ENCODE results near the gene CAMSAP1.
"Not testable (repeated sequence)": the region's sequence is repeated elsewhere in the genome, so short reads cannot be mapped to it uniquely, and the experiment has no call there.

Gene CAMSAP1, protein sequence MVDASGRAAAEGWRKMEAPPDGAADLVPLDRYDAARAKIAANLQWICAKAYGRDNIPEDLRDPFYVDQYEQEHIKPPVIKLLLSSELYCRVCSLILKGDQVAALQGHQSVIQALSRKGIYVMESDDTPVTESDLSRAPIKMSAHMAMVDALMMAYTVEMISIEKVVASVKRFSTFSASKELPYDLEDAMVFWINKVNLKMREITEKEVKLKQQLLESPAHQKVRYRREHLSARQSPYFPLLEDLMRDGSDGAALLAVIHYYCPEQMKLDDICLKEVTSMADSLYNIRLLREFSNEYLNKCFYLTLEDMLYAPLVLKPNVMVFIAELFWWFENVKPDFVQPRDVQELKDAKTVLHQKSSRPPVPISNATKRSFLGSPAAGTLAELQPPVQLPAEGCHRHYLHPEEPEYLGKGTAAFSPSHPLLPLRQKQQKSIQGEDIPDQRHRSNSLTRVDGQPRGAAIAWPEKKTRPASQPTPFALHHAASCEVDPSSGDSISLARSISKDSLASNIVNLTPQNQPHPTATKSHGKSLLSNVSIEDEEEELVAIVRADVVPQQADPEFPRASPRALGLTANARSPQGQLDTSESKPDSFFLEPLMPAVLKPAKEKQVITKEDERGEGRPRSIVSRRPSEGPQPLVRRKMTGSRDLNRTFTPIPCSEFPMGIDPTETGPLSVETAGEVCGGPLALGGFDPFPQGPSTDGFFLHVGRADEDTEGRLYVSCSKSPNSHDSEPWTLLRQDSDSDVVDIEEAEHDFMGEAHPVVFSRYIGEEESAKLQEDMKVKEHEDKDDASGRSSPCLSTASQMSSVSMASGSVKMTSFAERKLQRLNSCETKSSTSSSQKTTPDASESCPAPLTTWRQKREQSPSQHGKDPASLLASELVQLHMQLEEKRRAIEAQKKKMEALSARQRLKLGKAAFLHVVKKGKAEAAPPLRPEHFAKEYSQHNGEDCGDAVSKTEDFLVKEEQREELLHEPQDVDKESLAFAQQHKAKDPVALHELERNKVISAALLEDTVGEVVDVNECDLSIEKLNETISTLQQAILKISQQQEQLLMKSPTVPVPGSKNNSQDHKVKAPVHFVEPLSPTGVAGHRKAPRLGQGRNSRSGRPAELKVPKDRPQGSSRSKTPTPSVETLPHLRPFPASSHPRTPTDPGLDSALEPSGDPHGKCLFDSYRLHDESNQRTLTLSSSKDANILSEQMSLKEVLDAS (N-terminal part only)

DNA sequence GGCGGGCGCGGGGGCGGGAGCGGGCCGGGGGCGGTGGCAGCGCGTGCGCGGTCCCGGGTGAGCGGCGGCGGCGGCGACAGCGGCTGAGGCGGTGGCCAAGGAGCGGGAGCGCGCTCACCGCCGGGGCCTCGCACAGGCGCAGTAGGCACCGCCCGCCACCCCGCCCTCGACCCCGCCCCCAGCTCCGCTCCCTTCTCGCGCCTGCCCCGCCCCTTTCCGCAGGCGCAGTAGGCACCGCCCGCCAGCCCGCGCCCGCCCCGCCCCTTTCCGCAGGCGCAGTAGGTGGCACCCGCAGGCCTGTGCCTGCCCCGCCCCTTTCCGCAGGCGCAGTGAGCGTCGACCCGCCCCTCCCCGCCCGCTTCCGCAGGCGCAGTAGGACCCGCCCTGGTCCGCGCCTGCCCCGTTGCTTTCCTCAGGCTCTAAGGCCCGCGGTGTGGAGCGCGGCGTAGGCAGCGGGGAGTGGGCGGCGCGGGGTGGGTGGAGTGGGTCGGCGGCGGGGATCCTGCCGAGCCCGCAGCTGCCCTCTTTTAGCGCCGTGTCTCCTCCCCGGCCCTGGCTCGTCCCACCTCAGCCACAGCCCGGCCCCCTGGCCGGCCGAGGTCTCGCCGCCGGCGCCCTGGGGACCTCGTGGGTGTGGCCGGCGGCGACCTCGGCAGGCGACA is at the start of gene CAMSAP1:
TSS of gene CAMSAP1 (minus strand) at position 116 of the 662 bp plus-strand sequence. CDS start 387 bp downstream, outside the sequence.
- peak; percentile 97 for DNase-seq

DNA sequence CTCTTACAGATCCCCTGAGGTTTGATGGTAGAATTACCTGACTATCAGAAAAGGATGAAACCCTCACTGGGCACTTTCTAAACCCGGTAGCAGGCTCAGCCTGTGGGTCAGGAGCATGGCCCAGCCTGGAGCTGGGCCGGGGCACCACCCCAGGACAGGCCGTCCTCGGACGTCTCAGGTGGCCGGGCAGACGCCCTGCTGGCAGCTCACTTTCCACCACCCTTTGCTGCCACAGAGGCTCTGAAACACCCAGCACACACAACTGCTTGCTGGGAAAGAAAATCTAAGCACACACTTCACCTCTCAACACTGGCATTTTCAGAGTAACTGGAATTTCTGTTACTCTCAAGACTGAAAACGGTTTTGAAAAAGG is 49.4 kb upstream of the CAMSAP1 start:
- DNase-seq: no peak

DNA sequence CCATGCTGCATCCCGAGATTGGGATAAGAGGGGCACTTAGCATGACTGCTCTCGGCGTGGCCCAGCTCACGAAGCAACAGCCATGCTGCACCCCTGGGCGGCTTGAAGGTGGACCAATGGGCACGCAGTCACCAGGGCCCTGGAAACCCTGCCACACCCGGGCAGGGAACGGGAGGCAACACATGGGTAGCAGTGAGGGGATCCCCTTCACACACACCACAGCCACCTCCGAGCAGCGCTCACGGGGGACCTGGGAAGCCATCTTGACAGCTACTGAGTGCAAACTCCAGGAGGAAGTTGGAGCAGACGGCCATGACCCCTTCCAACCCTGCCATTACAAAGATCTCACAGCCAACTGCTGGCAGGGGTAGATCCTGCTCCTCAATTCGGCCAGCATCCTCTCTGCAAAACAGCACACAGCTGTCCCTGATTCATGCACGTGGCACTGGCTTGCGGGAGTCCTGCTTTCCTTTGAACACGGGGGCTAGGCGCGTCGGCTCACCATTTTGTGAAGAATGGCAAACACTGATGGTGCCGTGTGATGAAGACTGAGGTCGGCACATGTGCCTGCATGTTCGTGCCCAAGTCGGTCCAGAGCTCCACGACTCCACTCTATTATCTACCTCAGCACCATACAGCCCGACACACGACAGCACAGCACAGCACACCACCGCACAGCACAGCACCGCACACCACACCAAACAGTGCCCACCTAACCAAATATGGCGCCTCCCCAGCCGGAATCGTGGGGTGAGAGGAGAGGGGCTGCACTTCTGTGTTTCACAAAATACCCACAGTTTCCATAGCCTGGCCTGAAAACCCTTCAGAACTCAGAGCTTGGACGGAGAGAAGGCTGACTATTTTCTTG is 48.8 kb upstream of the CAMSAP1 start:
- no peak for DNase-seq

DNA sequence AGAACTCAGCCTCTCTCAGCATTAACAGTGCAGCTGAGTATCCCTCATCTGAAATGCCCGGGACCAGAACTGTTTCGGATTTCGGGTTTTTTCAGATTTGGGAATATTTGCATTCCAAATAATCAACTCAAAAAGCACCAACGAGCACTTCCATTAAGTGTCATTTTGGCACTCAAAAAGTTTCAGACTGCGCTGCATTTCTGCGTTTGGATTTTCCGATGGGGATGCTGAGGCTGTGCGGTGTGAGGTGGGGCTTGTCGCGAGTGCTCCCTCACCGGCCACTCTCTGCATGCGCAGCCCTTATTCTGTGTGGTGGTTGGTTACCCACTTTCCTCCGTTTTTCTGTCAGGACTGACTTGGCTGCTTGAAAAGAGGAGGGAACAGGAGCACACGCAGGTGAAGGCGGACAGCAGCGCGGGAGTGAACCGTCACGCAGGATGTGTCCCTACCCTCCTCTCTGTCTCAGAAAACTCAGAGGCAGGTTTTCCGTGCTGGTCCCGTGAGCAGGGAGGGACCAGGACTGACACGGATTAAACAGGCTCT is 45.4 kb upstream of the CAMSAP1 start:
- DNase-seq: no peak

DNA sequence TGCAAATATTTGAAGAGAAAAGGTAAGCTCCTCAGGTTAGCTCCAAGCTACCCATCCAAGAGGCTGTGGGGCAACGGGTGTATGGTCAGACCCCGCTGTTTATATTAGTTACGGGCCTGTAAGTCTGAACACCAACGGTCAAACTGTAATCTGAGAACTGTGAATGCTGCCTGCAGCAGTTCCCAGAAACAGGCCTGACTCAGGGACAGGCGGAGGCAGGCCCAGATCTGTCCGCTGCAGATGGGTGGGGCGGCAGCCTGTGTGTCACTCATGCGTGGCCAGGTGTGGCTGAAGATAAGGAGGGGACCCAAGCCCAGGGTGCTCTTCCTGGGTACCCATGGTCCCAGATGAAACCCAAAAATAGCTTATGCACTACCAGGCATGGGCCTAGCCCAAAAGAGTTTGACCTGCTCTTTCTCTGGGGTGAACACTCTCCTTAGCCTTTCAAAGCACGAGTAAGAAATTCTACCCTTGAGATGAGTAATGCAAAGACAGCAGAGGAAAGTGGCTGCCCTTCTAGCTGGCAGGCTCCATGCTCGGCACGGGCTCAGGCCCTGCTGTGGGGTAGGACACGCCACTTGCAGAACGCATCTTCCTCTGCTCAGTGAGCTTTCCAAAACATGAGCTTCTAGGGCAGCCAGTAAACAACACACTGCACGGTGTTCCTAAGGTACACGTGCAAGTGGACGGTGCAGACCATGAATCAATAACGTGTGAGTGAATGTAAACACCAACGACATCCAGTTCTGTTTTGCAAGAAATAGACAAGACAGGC is 44.7 kb upstream of the CAMSAP1 start:
- DNase-seq: no peak

DNA sequence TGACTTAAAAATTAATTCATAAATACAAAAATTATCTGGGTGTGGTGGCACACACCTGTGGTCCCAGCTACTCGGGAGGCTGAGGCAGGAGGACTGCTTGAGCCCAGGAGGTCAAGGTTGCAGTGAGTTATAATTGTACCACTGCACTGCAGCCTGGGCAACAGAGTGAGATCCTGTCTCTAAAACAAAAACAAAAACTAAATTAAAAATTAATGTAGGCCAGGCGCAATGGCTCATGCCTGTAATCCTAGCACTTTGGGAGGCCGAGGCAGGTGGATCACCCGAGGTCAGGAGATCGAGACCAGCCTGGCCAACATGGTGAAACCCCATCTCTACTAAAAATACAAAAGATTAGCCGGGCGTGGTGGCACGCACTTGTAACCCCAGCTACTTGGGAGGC is 44.0 kb upstream of the CAMSAP1 start:
- not testable (repeated sequence) for DNase-seq

DNA sequence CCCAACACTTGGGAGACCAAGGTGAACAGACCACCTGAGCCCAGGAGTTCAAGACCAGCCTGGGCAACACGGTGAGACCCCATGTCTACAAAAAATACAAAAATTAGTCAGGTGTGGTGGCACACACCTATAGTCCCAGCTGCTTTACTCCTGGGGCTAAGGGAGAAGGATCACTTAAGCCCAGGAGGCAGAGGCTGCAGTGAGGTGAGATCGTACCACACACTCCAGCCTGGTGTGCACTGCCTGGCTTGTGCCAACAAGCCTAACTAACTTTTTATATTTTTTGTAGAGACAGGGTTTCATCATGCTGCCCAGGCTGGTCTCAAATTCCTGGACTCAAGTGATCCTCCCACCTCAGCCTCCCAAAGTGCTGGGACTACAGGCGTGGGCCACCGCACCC is 43.5 kb upstream of the CAMSAP1 start:
- not testable (repeated sequence) for DNase-seq

DNA sequence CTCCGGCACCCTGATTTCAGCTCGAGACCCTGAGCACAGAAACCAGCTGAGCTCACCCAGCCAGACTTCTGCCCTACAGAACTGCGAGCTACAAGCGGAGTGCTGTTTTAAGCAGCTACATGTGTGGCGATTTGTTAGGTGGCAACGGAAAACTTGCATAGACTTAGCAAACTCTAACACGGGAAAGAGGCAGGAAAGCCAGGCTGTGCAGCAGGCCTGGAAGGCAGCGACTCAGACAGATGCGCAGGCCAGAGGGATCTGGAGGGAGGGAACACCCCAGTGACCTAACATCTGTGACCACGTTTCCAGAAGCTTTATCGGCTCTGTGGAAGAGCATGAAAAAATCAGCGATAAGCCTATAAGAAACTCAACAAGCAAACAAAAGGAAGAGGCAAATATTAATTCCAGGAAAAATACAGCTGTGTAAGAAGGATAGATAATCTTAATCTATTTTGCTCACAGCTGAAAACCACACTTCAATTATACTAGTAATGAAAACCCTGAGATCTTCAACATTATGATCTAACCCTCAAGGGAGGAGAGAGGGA is 42.9 kb upstream of the CAMSAP1 start:
- no peak for DNase-seq

DNA sequence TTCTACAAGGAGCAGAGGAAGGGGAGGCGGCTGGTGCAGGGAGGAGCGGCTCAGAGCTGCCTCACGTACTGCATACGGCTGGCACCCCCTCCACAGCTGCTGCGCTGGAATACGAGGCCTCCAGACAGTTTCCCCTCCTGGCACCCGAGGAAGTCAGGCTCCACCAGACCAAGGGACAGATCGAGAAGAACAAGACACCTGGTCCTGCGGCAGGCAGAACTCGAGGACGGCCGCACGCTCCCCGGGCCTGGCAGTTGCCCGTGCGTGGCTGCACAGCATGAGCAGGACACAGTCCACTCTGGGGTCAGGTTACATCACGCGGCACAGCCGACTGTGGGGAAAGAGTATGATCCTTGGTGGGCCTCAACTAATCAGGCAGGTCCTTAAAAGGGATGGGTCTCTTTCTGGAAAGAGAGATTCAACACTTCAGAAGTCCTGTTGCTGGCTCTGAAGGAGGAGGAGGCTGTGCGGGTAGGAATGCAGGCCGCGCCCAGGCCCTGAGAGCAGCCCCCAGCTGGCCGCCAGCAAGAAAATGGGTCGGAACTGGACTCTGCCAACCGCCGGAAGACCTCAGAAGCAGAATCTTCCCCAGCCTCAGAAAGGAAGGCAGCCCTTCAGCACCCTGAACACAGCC is 42.3 kb upstream of the CAMSAP1 start:
- DNase-seq: no peak

DNA sequence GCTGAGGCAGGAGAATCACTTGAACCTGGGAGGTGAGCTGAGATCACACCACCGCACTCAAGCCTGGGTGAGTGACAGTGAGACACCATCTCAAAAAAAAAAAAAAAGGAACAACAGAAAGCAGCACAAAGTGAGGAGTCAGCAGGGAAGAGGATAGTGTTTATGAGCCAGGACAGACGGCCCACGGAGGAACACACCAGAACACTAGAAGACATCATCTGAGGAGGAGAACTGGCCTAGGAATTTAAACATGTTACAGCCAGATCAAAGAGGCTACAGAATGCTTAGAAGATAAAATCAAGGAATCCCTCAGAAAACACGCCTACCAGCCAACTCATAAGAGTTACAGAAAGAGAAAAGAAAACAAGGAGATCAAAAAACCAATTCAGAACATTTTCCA is 41.6 kb upstream of the CAMSAP1 start:
- DNase-seq: no peak

DNA sequence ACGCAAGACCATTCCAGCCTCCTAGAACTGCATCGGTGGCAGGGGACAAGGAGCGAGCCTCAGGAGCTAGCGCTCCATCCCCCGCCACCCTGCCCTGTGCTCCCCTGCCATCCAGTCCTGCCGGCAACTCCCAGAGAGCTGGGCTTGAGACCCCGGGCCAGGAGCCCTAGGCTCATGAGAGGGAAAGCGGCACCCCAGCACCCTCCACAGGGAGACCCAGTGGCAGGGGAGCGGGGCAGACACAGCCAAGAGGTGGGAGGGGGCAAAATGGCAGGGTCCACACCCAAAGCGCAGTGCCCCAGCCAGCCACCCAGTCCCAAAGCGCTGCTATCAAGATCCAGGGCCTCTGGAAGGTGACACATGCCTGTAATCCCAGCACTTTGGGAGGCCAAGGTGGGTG is 41.1 kb upstream of the CAMSAP1 start:
- DNase-seq: no peak

DNA sequence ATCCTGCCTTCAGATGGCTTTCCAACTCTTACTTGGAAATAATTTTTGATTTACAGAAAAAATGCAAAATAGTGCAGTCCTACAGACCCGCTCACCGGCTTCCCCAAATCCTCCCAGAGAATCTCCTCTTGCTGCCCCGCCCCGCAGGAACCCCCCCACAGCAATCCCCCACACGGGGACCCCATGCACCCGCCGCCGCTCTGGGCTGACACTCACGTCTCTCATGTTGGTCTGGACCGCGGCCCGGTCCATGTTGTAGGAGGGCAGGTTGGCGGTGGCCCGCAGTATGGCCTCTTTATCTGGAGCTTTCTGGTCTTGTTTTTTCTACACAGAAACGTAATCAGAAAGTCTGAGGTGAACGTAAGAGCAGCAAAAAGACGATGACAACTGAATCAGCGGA is 40.2 kb upstream of the CAMSAP1 start:
- DNase-seq: no peak

DNA sequence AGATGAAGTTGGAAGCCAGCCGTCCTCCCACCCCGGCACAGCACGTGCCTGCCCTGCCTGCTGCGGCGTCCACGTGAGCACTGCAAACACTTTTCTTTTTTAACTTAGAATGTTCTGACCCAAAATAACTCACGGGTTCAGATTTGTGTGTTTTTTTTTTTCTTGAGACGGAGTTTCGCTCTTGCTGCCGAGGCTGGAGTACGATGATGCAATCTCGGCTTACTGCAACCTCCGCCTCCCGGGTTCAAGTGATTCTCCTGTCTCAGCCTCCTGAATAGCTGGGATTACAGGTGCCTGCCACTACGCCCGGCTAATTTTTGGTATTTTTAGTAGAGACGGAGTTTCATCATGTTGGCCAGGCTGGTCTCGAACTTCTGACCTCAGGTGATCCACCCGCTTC is 39.8 kb upstream of the CAMSAP1 start:
- DNase-seq: not testable (repeated sequence)

DNA sequence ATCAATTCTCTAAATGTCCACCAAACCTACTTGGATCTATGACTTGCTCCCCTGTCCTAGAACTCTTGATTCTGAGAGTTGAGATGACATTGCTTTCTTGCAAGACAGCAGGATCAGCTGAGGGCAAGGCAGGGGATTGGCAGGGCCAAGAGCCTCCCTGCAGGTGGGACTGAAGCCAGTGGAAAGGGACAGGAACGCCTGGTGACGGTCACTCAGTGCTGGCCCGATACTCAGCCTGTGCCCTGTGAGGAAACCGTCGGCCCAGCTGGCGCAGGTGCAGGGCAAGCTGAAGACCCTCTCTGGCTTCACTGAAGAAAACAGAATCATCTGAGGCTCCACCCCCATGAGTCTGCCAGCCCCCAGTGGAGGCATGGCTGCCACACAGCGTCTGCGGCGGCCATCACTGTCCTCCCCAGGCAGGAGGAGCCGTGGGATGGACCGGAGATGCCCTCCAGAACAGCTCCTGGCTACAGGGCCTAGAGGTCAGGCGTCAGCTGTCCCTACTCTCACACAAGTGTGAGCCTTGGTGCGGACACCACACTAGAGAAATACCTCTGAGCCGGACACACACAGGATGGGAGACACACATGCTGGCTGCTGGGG is 39.1 kb upstream of the CAMSAP1 start:
- DNase-seq: no peak

DNA sequence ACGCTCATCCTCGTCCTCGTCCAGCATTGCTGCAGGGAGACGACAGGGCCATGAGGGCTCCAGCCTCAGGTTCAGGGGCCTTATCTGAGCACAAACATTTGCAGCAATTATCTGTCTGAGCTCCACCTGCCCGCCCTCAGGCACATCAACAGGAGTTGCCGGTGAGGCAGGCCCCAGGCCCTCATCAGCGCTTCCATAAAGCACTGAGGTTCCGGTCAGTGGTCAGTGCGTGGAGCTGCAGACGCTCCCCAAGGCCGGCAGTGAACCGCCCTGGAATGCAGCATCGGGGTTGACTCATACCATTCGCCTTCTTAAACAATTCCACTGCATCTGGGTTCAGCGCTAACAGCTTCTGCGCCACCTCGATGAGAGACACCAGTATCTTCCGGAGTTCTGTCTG is 38.6 kb upstream of the CAMSAP1 start:
- no peak for DNase-seq

DNA sequence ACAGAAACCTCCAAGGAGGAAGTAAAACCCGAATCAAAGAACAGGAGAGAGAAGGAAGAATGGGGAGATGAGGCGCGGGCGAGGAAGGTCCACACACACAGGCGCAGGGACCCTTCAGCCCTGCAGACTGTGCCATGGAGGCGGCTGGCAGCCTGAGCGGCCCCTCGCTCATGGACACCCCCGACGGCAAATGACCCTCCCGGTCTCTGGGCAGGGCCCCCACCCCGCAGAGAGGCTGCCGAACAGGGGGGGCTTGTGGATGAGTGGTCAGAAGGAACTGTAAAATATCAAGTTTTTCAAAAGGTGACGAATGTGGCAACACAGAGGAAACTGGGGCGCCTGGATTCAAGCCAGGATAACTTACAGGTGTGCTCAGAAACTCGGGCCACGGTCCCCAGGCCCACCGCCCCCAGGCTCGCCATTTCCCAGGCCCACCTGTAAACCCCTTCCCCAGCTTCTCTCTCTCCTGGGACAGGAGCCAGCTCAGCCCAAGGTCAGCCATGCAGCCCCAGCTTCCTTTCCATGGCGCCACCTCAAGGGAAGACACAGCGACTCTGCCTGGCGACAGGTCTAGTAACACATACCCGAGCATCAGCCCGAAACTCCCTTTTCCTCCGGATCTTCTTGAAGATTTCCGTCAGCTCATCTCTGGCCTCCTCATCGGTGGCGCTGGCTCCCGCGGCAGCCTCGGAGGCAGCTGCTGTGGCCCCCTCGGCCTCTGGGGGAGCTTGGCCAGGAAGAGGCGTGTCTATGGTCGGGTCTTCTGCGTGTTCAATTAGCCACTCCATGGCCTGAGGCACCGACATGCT is 37.3 kb upstream of the CAMSAP1 start:
- DNase-seq: no peak

DNA sequence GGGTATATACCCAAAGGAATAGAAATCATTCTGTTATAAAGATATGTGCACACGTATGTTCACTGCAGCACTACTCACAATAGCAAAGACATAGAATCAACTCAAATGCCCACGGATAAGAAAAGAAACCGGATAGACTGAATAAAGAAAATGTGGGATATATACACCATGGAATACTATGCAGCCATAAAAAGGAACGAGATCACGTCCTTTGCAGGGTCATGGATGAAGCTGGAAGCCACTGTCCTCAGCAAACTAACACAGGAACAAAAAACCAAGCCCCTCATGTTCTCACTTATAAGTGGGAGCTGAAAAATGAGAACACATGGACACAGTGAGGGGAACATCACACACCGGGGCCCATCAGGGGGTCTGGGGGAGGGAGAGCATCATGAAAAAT is 36.3 kb upstream of the CAMSAP1 start:
- DNase-seq: not testable (repeated sequence)

DNA sequence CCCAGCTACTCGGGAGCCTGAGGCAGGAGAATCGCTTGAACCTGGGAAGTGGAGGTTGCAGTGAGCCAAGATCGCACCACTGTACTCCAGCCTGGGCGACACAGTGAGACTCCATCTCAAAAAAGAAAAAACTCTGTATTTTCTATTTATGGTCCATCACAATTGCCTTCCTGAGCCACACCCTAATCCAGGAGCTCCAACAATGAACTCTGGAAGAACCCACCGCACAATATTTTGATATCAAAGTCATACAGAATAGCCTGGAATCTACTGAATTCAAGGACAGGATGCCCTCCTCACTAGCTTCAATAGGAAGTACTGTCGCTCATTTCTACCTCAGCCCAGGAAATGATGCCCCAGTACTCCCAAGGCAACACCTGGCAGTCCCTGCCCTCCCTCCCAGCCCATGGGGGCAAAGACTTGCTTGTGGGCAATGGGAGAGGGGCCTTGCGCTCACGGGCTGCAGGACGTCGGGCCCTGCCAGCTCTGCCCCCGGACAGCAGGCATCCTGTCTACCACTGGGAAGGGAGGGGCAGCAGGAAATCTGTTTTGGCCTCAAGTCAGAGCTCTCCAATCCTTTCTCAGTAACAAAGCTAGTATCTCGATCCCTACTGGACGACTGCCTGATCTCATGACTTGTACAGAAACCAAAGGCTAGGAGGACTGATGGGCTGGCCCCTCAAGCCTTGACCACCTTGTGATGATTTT is 34.1 kb upstream of the CAMSAP1 start:
- no peak for DNase-seq
